HG03460 (cell line): ENCODE measurements around the gene SLITRK3.
"Not testable (repeated sequence)": the region's sequence is repeated elsewhere in the genome, so short reads cannot be mapped to it uniquely, and the experiment has no call there.

Experiments
- ATAC-seq: cut with Tn5 transposase; IDR thresholded peaks from one replicate; pipeline ENCODE4 v1.9.1; 2021; ENCODE audit not compliant: unreplicated experiment

The SLITRK3 gene

GRCh38 chr3:165193366-165194254, 2.6 kb downstream of the SLITRK3 start:
- ATAC-seq: no peak

- no peak for ATAC-seq
These were observed 3.5 kb downstream of the SLITRK3 start for GRCh38 chr3:165192610-165193192.

- ATAC-seq: no peak
These were observed 4.7 kb downstream of the SLITRK3 start for GRCh38 chr3:165191491-165191890.

- ATAC-seq: no peak
These were observed 7.7 kb downstream of the SLITRK3 start for GRCh38 chr3:165188452-165188851.

- ATAC-seq: peak; percentile 95
These were observed 10.4 kb downstream of the SLITRK3 start for GRCh38 chr3:165185707-165186327.

GRCh38 chr3:165181556-165181955, 14.6 kb downstream of the SLITRK3 start:
- no peak for ATAC-seq

GRCh38 chr3:165170236-165170635, 25.9 kb downstream of the SLITRK3 start:
- ATAC-seq: no peak

GRCh38 chr3:165169368-165169767, 26.8 kb downstream of the SLITRK3 start:
- ATAC-seq: no peak

GRCh38 chr3:165162883-165163282, 33.3 kb downstream of the SLITRK3 start:
- ATAC-seq: no peak

GRCh38 chr3:165159760-165160421, 36.3 kb downstream of the SLITRK3 start:
- no peak for ATAC-seq

GRCh38 chr3:165158011-165158410, 38.2 kb downstream of the SLITRK3 start:
- ATAC-seq: no peak

GRCh38 chr3:165156757-165157420, 39.3 kb downstream of the SLITRK3 start:
- ATAC-seq: no peak

- no peak for ATAC-seq
These were observed 47.2 kb downstream of the SLITRK3 start for GRCh38 chr3:165148876-165149441.

GRCh38 chr3:165144271-165144670, 51.9 kb downstream of the SLITRK3 start:
- no peak for ATAC-seq

- not testable (repeated sequence) for ATAC-seq
These were observed 56.3 kb downstream of the SLITRK3 start for GRCh38 chr3:165139918-165140317.
